Kidney (tissue), 14 donors: Measurements from ENCODE around the gene GATD1. TPM values are rescaled to one million over a fixed set of nuclear protein-coding genes. Genes with fewer than 3 reads are reported as not detected.

ENCODE experiments used
- DNase-seq, 5 donors: peaks; one replicate each; pipeline ENCODE4 v3.0.0-alpha.2; 2013 to 2020
- FAIRE-seq: peaks from 2 replicates; lab custom pipeline; 2012; peaks lifted over from hg19 to GRCh38; lab: Jason Lieb, UNC
- H3K27ac ChIP-seq, 2 donors: one replicate each; pipeline ENCODE4 v1.7.0; 2013; ENCODE audit warnings: low read depth in 2 of 2, low read length in 2 of 2, inconsistent platforms in 1 of 2
- H3K27me3 ChIP-seq: one replicate; pipeline ENCODE4 v1.7.1; 2013; ENCODE audit warnings: low read length, inconsistent platforms; ENCODE audit not compliant: control insufficient read depth, insufficient read depth
- H3K36me3 ChIP-seq, 3 donors: one replicate each; pipeline versions ENCODE4 v1.7.0 to v1.7.1; 2013; ENCODE audit warnings: low read length in 3 of 3, control low read depth in 1 of 3, inconsistent platforms in 1 of 3; ENCODE audit not compliant: insufficient read depth in 3 of 3, control insufficient read depth in 2 of 3
- H3K4me1 ChIP-seq, 3 donors: one replicate each; pipeline versions ENCODE4 v1.7.0 to v1.7.1; 2013; ENCODE audit warnings: low read length in 3 of 3, inconsistent platforms in 1 of 3, low read depth in 1 of 3; ENCODE audit not compliant: control insufficient read depth in 2 of 3, insufficient read depth in 2 of 3
- H3K4me3 ChIP-seq, 3 donors: one replicate each; pipeline versions ENCODE4 v1.7.0 to v1.8.1; 2013; ENCODE audit warnings: low read length in 3 of 3, control low read depth in 1 of 3, inconsistent platforms in 1 of 3
- H3K9ac ChIP-seq, 3 donors: one replicate each; pipeline versions ENCODE4 v1.7.0 to v1.7.1; 2013; ENCODE audit warnings: low read length in 3 of 3, control low read depth in 1 of 3, inconsistent platforms in 1 of 3
- H3K9me3 ChIP-seq, 3 donors: one replicate each; pipeline versions ENCODE4 v1.7.0 to v1.7.1; 2013; ENCODE audit warnings: low read length in 3 of 3, control low read depth in 1 of 3, inconsistent platforms in 1 of 3; ENCODE audit not compliant: control insufficient read depth in 2 of 3, insufficient read depth in 1 of 3
- CTCF ChIP-seq: IDR thresholded peaks from 3 replicates; pipeline ENCODE4 v1.5.1; 2012; ENCODE audit warnings: mild to moderate bottlenecking, moderate library complexity, borderline replicate concordance; ENCODE audit not compliant: insufficient read depth; ENCODE audit errors: extremely low read depth
- intact Hi-C: fragments of 100-400 bp; cut with DNase I; formaldehyde crosslinking; loops from one replicate; pipeline ENCODE4 v1.11.1; 2022
- polyA plus RNA-seq: library from polyadenylated mRNA; stranded (reverse); fragments of 350-450 nt; fragmentation: Illumina TruSeq; extraction: RNeasy Lipid Tissue Mini Kit (QIAGEN cat#74804); gene quantifications from one replicate; pipeline ENCODE4 v1.2.3, GENCODE V29; 2014; ENCODE audit warnings: low read depth, low replicate concordance; ENCODE audit not compliant: insufficient read depth
- total RNA-seq: library from RNA; stranded (reverse); fragmentation: NEBNext Ultra II Directional; extraction: Animal tissue kit (Norgen Biotek cat#: 25700); gene quantifications from one replicate; pipeline ENCODE4 v1.2.1, GENCODE V29; 2021
- donor health status: control.
- donor health status: control.
- donor health status: control.
- donor health status: control.
- donor health status: control.
- donor health status: DM: yes; HTN: yes; CAD: no.
- donor health status: Normal renal cell carcinoma (clear cell type).

GATD1 gene
- total and polyA plus RNA-seq, 2 donors from 2014 or later = 38.3 to 66.2 TPM

- Histone ChIP-seq H3K9me3 (no peaks in the 10 kb centered on the region), H3K27ac (no peak overlapping the region), H3K27me3 (no peaks in the 10 kb centered on the region), H3K9ac (no peak overlapping the region), H3K4me3 (no peak overlapping the region), H3K36me3 (peaks cover 6 to 14% (median 14%) of the 10 kb centered on the region in 3 donors), H3K4me1 (peaks cover 2 to 21% (median 7%) of the 10 kb centered on the region in 3 donors)
- intact Hi-C loops = no loop called here
- no peak for FAIRE-seq
- TF ChIP-seq CTCF = no peak
- no peak for DNase-seq
Observed at GRCh38 chr11:813456-814096, 36.3 kb upstream of the GATD1 start.

GRCh38 chr11:813072-813455, 35.8 kb upstream of the GATD1 start:
- H3K9me3 ChIP-seq = no peaks in the 10 kb centered on the region
- H3K27ac ChIP-seq = no peak overlapping the region
- no peak overlapping the region for H3K9ac ChIP-seq
- intact Hi-C loops = no loop called here
- FAIRE-seq = no peak
- no peak for TF ChIP-seq CTCF
- H3K27me3 ChIP-seq = no peaks in the 10 kb centered on the region
- no peak overlapping the region for H3K4me3 ChIP-seq
- peaks cover 6 to 14% (median 14%) of the 10 kb centered on the region in 3 donors for H3K36me3 ChIP-seq
- H3K4me1 ChIP-seq = peaks cover 2 to 23% (median 5%) of the 10 kb centered on the region in 3 donors
- DNase-seq = no peak

- intact Hi-C loops = no loop called here
- DNase-seq = no peak
- peaks cover 6 to 14% (median 14%) of the 10 kb centered on the region in 3 donors for H3K36me3 ChIP-seq
- no peak for FAIRE-seq
- no peak for TF ChIP-seq CTCF
- no peak overlapping the region for H3K4me3 ChIP-seq
- H3K9ac ChIP-seq = no peak overlapping the region
- H3K27me3 ChIP-seq = no peaks in the 10 kb centered on the region
- H3K27ac ChIP-seq = no peak overlapping the region
- no peaks in the 10 kb centered on the region for H3K9me3 ChIP-seq
- peaks cover 2 to 23% (median 5%) of the 10 kb centered on the region in 3 donors for H3K4me1 ChIP-seq
Observed at GRCh38 chr11:812390-812789, 35.1 kb upstream of the GATD1 start.
